D341Med (cell line): ENCODE results near the gene ARMC8.

Experiments
- DNase-seq: peaks from one replicate; pipeline ENCODE4 v3.0.0; 2012; ENCODE audit warnings: low spot score

The ARMC8 gene

GRCh38 chr3:138307899-138308298 is 120.8 kb downstream of the ARMC8 start:
- no peak for DNase-seq

GRCh38 chr3:138308783-138309182 is 121.7 kb downstream of the ARMC8 start:
- DNase-seq: no peak

- DNase-seq: no peak
Measured at GRCh38 chr3:138310494-138310893, 123.4 kb downstream of the ARMC8 start.

GRCh38 chr3:138314751-138315150 is 127.7 kb downstream of the ARMC8 start:
- DNase-seq: no peak

- no peak for DNase-seq
Measured at GRCh38 chr3:138317687-138318086, 130.6 kb downstream of the ARMC8 start.

- no peak for DNase-seq
Measured at GRCh38 chr3:138323971-138324370, 136.9 kb downstream of the ARMC8 start.

- no peak for DNase-seq
Measured at GRCh38 chr3:138325990-138326389, 138.9 kb downstream of the ARMC8 start.

- DNase-seq: no peak
Measured at GRCh38 chr3:138326866-138327595, 139.9 kb downstream of the ARMC8 start.

GRCh38 chr3:138327831-138328230 is 140.7 kb downstream of the ARMC8 start:
- DNase-seq: no peak

GRCh38 chr3:138328341-138328740 is 141.2 kb downstream of the ARMC8 start:
- no peak for DNase-seq

- DNase-seq: peak; percentile 97
Measured at GRCh38 chr3:138329127-138329983, 142.3 kb downstream of the ARMC8 start, which contains the start of gene NME9. Gene NME9, minus strand, starts transcription at chr3:138329851. Its CDS starts 516 bp downstream, at chr3:138329335.

GRCh38 chr3:138329984-138330293 is 142.8 kb downstream of the ARMC8 start:
- DNase-seq: no peak

- no peak for DNase-seq
Measured at GRCh38 chr3:138331143-138331894, 144.2 kb downstream of the ARMC8 start.

- no peak for DNase-seq
Measured at GRCh38 chr3:138332472-138333073, 145.5 kb downstream of the ARMC8 start.

- DNase-seq: no peak
Measured at GRCh38 chr3:138334608-138335007, 147.5 kb downstream of the ARMC8 start.

GRCh38 chr3:138336454-138336999 is 149.4 kb downstream of the ARMC8 start:
- no peak for DNase-seq

GRCh38 chr3:138338244-138338643 is 151.1 kb downstream of the ARMC8 start:
- DNase-seq: no peak

GRCh38 chr3:138338811-138339210 is 151.7 kb downstream of the ARMC8 start:
- DNase-seq: no peak

GRCh38 chr3:138340511-138340910 is 153.4 kb downstream of the ARMC8 start:
- DNase-seq: no peak

GRCh38 chr3:138344754-138345153 is 157.7 kb downstream of the ARMC8 start:
- no peak for DNase-seq
